ENCODE measurements around the gene MAP4K2.

GRCh38 chr11:64794526-64794925 is 8.5 kb downstream of the MAP4K2 start:
- TF ChIP-seq CTCF (IDR thresholded peaks at IDR 0.05) (no peak), POLR2A (IDR thresholded peaks at IDR 0.05) (no peak)

Measured in sigmoid colon (tissue), 3 donors.